Erythroblast (primary cell): ENCODE data around the gene IQCF6.

Experiments
- GATA1 ChIP-seq: IDR thresholded peaks from 2 replicates; pipeline ENCODE4 v1.6.1; 2011; ENCODE audit warnings: low read depth, mild to moderate bottlenecking, control low read depth, low read length, moderate library complexity
- POLR2A ChIP-seq: IDR thresholded peaks from 2 replicates; pipeline ENCODE4 v1.6.1; 2011; ENCODE audit warnings: mild to moderate bottlenecking, low read length

DNA sequence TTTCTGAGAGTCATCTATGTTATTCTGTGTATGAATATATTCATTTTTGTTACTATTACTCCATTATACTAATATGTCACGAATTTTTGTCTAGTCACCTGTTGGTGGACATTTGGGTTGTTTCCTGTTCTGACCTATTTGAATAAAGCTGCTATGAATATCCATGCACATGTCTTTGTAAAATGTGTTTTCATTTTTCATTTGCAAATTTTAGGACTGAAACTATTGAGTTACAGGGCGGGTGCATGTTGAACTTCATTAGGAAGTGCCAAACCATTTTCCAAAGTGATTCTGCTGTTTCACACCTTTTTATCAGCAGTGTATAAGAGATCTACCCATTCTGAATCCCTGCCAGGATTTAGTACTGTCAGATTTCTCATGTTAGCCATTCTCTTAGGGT, 37.7 kb upstream of the IQCF6 start:
- TF ChIP-seq POLR2A (no peak), GATA1 (no peak)
